ENCODE results near the gene RPS21. TPM values are rescaled to one million over a fixed set of nuclear protein-coding genes. Genes with fewer than 3 reads are reported as not detected.

RPS21 gene
- polyA plus RNA-seq, 1 donor from 2014 or later, result 1,633 TPM

DNA sequence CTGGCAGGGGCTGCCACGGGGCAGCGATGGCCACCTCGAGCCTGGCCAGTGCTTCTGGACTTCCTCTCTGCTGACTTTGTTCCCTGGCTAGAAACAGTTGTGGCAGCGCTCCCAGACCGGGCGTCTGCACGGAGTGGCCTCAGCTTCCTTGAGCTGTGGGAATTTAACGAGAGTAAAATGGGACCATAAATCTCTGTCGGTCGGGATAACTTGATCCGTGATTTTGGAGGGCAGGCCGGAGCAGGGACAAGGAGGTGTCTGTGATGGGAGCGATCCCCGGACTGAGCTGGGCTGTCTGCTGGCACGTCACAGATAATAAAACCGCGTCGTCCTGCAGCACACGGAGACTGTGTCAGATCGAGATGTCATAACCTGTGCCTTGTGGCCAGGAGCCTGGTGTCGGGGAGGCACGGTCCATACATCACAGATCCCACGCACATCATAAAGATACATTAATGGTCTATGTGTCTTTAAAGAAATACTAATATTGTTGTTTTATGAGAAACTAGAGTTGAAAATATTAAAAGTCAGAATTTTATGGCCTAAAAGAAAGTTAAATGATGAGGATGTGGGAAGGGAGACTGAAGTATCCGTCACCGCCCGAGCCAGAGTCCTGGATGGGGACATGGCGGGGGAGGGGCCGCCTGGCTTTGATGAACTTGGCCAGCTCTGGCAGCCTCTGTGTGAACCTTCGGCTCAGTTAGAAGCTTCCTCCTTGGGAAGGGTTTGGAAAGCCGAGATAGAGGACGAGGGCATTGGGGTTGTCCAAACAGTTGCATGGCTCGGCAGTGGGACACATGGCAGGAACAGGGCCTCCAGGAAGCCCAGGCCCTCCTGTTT is 47.0 kb downstream of the RPS21 start:
- no peak for TF ChIP-seq TAF1 (IDR thresholded peaks at IDR 0.05; ENCODE audit: low read depth)
- TF ChIP-seq, protein P1, sequence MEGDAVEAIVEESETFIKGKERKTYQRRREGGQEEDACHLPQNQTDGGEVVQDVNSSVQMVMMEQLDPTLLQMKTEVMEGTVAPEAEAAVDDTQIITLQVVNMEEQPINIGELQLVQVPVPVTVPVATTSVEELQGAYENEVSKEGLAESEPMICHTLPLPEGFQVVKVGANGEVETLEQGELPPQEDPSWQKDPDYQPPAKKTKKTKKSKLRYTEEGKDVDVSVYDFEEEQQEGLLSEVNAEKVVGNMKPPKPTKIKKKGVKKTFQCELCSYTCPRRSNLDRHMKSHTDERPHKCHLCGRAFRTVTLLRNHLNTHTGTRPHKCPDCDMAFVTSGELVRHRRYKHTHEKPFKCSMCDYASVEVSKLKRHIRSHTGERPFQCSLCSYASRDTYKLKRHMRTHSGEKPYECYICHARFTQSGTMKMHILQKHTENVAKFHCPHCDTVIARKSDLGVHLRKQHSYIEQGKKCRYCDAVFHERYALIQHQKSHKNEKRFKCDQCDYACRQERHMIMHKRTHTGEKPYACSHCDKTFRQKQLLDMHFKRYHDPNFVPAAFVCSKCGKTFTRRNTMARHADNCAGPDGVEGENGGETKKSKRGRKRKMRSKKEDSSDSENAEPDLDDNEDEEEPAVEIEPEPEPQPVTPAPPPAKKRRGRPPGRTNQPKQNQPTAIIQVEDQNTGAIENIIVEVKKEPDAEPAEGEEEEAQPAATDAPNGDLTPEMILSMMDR (IDR thresholded peaks at IDR 0.05; ENCODE audit: poor library complexity, severe bottlenecking), result no peak
- no peak for TF ChIP-seq RAD21 (conservative IDR thresholded peaks at IDR 0.05)
- TF ChIP-seq, protein P2, sequence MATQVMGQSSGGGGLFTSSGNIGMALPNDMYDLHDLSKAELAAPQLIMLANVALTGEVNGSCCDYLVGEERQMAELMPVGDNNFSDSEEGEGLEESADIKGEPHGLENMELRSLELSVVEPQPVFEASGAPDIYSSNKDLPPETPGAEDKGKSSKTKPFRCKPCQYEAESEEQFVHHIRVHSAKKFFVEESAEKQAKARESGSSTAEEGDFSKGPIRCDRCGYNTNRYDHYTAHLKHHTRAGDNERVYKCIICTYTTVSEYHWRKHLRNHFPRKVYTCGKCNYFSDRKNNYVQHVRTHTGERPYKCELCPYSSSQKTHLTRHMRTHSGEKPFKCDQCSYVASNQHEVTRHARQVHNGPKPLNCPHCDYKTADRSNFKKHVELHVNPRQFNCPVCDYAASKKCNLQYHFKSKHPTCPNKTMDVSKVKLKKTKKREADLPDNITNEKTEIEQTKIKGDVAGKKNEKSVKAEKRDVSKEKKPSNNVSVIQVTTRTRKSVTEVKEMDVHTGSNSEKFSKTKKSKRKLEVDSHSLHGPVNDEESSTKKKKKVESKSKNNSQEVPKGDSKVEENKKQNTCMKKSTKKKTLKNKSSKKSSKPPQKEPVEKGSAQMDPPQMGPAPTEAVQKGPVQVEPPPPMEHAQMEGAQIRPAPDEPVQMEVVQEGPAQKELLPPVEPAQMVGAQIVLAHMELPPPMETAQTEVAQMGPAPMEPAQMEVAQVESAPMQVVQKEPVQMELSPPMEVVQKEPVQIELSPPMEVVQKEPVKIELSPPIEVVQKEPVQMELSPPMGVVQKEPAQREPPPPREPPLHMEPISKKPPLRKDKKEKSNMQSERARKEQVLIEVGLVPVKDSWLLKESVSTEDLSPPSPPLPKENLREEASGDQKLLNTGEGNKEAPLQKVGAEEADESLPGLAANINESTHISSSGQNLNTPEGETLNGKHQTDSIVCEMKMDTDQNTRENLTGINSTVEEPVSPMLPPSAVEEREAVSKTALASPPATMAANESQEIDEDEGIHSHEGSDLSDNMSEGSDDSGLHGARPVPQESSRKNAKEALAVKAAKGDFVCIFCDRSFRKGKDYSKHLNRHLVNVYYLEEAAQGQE (IDR thresholded peaks at IDR 0.05; ENCODE audit: borderline replicate concordance), result no peak
- no peak for TF ChIP-seq EZH2 (IDR thresholded peaks at IDR 0.05; ENCODE audit: borderline replicate concordance, insufficient read depth, low read length, poor library complexity, severe bottlenecking)
- no peak for TF ChIP-seq EP300 (conservative IDR thresholded peaks at IDR 0.05; ENCODE audit: poor library complexity, severe bottlenecking)
- TF ChIP-seq POLR2AphosphoS5 (IDR thresholded peaks at IDR 0.05), result no peak
- TF ChIP-seq SMC3 (conservative IDR thresholded peaks at IDR 0.05; ENCODE audit: poor library complexity), result no peak
- no peak for TF ChIP-seq MXI1 (conservative IDR thresholded peaks at IDR 0.05; ENCODE audit: poor library complexity, severe bottlenecking)
- Histone ChIP-seq H4K20me1 (ENCODE audit: insufficient read depth) (no peaks in the 10 kb centered on the region), H2AFZ (ENCODE audit: low read depth, low read length) (no peak overlapping the region), H3F3A (ENCODE audit: insufficient read depth, low read length, poor library complexity, severe bottlenecking) (no peaks in the 10 kb centered on the region), H3K27ac (ENCODE audit: low read length) (no peak overlapping the region), H3K9me2 (ENCODE audit: insufficient read depth, low read length) (no peaks in the 10 kb centered on the region), H3K9me3 (ENCODE audit: low read length) (no peaks in the 10 kb centered on the region), H3K36me3 (ENCODE audit: insufficient read depth, low read length) (no peaks in the 10 kb centered on the region), H3K4me3 (ENCODE audit: low read length) (no peak overlapping the region), H3K9ac (ENCODE audit: low read length) (no peak overlapping the region), H3K4me2 (ENCODE audit: low read length) (no peak overlapping the region), H3K27me3 (ENCODE audit: insufficient read depth, low read depth, low read length) (no peaks in the 10 kb centered on the region), H3K79me2 (replicated peaks; ENCODE audit: insufficient read depth, low read length) (no peaks in the 10 kb centered on the region)

DNA sequence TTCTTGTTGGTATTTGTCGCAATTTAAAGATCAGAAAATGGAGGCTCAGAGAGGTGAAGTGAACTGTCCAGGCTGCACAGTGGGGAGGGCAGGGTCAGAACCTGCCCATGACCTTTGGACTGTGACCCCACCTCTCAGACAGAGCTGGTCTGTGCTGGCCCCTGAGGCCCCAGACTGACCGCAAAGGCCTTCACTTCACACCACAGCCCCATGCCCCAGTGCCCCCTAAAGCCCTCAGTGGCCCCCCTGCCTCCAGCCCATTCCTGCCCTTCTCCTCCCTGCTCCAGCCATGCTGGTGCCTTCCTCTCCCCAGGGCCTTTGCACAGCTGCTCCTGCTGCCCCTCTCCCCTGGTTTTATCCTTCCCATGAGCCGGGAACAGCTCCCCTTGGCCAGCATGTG is 49.8 kb downstream of the RPS21 start:
- H3K27me3 ChIP-seq (ENCODE audit: insufficient read depth, low read depth, low read length), result no peaks in the 10 kb centered on the region
- H3K36me3 ChIP-seq (ENCODE audit: insufficient read depth, low read length), result no peaks in the 10 kb centered on the region
- H3K9ac ChIP-seq (ENCODE audit: low read length), result no peak overlapping the region
- H3K79me2 ChIP-seq (replicated peaks; ENCODE audit: insufficient read depth, low read length), result no peaks in the 10 kb centered on the region
- H3F3A ChIP-seq (ENCODE audit: insufficient read depth, low read length, poor library complexity, severe bottlenecking), result no peaks in the 10 kb centered on the region
- no peak for TF ChIP-seq TAF1 (IDR thresholded peaks at IDR 0.05; ENCODE audit: low read depth)
- TF ChIP-seq MXI1 (conservative IDR thresholded peaks at IDR 0.05; ENCODE audit: poor library complexity, severe bottlenecking), result no peak
- TF ChIP-seq, protein P2 (IDR thresholded peaks at IDR 0.05; ENCODE audit: borderline replicate concordance), result no peak
- no peak for TF ChIP-seq EZH2 (IDR thresholded peaks at IDR 0.05; ENCODE audit: borderline replicate concordance, insufficient read depth, low read length, poor library complexity, severe bottlenecking)
- TF ChIP-seq RAD21 (conservative IDR thresholded peaks at IDR 0.05), result no peak
- no peak for TF ChIP-seq SMC3 (conservative IDR thresholded peaks at IDR 0.05; ENCODE audit: poor library complexity)
- TF ChIP-seq EP300 (conservative IDR thresholded peaks at IDR 0.05; ENCODE audit: poor library complexity, severe bottlenecking), result no peak
- TF ChIP-seq POLR2AphosphoS5 (IDR thresholded peaks at IDR 0.05), result no peak
- TF ChIP-seq, protein P1 (IDR thresholded peaks at IDR 0.05; ENCODE audit: poor library complexity, severe bottlenecking), result no peak
- H2AFZ ChIP-seq (ENCODE audit: low read depth, low read length), result no peak overlapping the region
- H3K9me2 ChIP-seq (ENCODE audit: insufficient read depth, low read length), result no peaks in the 10 kb centered on the region
- H3K4me3 ChIP-seq (ENCODE audit: low read length), result no peak overlapping the region
- H3K27ac ChIP-seq (ENCODE audit: low read length), result no peak overlapping the region
- no peak overlapping the region for H3K4me2 ChIP-seq (ENCODE audit: low read length)
- H4K20me1 ChIP-seq (ENCODE audit: insufficient read depth), result no peaks in the 10 kb centered on the region
- no peaks in the 10 kb centered on the region for H3K9me3 ChIP-seq (ENCODE audit: low read length)

All from neural cell (in vitro differentiated cells).